Measurements from ENCODE around the gene OR13C2.

- TF ChIP-seq POLR2A (IDR thresholded peaks at IDR 0.05; ENCODE audit: low read length) (no peak), GATA1 (IDR thresholded peaks at IDR 0.05; ENCODE audit: low read depth, low read length) (no peak)
Measured at GRCh38 chr9:104586496-104587180, 18.8 kb downstream of the OR13C2 start.

Measured in erythroblast (primary cell).